SK-N-MC (cell line): ENCODE measurements around the gene BICD2.

Experiments
- EZH2 ChIP-seq: fragments of 200-600 bp; sonication (generic); IDR thresholded peaks from one replicate; pipeline ENCODE4 v1.6.1; 2017; ENCODE audit warnings: antibody characterized with exemption
- POLR2AphosphoS5 ChIP-seq: IDR thresholded peaks from 2 replicates; pipeline ENCODE4 v1.6.1; 2012; ENCODE audit warnings: mild to moderate bottlenecking, low read depth, low read length, borderline replicate concordance

DNA sequence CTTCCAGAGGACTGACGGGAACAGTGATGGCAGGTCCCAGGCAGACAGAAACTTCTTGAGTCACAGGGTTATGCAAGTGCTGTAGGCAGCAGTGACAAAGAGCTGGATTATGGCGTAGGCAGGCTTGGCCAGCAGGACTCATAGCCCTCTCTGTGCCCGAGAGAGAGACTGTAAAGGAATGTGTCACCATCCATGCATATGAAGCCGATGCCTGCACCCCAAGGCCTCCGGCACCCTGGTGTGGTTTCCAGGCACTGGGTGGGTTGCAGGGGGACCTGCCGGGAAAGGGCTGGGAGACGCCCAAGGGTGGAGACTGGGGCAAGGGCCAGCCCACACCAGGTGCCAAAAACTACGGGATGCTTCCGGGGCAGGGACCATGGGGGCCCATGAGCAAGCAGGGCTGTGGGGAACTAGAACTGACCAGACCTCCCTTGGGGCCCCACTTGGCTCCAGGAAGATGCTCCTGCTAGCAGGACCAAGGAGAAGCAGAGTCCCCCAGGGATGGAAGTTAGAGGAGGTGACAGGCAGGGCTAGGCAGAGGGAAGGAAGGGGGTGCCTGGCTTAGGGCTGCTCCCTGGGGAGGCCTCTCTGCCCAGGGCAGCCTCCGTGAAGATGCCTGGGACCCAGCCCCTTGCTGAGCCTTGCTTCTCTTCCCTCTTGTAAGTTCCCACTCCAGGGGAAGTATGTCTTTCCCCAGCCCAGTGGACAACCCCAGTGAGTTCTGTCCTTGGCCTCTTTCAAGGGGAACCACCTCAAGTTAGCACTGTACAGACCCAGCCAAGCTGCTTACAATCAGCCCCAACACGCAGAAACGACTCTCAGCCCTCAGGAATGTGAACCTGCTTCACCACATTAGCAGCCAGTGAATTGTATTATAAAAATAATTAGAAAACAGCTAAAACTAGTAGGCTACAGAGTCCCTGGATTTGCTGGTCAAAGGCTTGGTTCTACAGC is 84.2 kb downstream of the BICD2 start:
- TF ChIP-seq EZH2 (no peak), POLR2AphosphoS5 (no peak)
